Erythroblast (primary cell): ENCODE measurements around the gene PLXNA1.

ENCODE experiments used
- DNase-seq, 2 experiments: peaks; one replicate each; lab custom pipeline; 2025; lab: John Stamatoyannopoulos, UW
- GATA1 ChIP-seq: IDR thresholded peaks from 2 replicates; pipeline ENCODE4 v1.6.1; 2011; ENCODE audit warnings: low read depth, mild to moderate bottlenecking, control low read depth, low read length, moderate library complexity
- POLR2A ChIP-seq: IDR thresholded peaks from 2 replicates; pipeline ENCODE4 v1.6.1; 2011; ENCODE audit warnings: mild to moderate bottlenecking, low read length

Gene PLXNA1

DNA sequence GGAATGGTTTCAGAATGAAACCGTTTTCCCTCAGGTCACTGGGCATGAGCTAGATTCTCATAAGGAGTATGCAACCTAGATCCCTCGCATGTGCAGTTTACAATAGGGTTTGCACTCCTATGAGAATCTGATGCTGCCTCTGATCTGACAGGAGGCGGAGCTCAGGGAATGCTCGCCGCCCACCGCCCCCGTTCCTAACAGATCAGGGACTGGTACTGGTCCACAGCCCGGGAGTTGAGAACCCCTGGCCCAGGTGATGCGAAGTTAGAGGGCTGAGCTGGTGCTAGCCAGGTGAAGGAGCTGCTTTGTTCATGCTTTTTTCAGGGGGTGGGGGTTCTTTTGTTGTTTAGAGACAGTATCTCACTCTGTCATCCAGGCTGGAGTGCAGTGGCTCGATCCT lies 15.5 kb upstream of the PLXNA1 start:
- DNase-seq = no peak
- TF ChIP-seq GATA1 = no peak
- TF ChIP-seq POLR2A = no peak

DNA sequence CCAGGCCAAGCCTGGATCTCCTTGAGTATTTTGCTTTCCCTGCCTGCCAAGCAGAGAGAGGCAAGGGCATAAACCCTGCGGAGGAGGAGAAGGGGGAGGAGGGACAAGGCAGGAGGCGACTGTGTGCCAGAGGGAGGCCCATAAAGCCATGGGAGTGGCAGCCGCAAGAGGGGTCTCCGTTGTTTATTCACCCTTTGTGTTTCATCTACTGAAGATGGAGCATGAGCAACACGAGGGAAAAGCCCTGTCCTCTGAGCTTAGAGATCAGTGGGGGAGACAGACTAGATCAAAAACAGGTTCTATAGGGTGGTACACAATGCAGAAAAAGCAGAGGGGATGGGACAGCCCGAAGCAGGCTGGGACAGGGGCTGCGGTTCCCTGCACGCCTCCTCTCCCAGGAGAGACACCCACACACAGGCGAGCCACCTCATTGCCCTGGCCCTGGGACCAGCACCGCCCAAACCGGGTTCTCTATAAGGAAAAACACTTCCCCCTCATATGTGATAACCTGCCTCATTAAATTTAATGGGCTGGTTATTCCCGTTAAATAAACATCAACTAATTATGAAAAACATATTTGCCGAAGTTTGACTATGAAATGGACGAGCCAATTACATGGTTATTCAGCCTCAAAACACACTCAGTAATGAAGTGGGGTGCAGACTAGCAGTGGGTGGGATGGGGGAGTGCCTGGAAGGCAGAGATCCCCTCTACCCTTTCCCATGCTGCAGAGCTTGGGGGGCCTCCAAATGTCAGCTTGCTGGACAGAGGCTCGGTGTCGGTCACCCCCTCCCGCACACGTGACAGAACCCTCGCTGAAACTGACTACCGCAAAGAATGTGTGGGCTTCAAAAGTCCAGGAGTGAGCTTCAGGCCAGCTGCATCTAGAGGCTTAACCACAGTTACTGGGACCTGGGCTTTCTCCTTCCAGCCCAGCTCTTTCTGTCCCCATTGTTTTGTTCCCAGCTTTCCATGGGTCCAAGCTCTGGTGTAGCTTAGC lies 14.2 kb upstream of the PLXNA1 start:
- no peak for TF ChIP-seq GATA1
- TF ChIP-seq POLR2A = no peak
- DNase-seq = no peak

DNA sequence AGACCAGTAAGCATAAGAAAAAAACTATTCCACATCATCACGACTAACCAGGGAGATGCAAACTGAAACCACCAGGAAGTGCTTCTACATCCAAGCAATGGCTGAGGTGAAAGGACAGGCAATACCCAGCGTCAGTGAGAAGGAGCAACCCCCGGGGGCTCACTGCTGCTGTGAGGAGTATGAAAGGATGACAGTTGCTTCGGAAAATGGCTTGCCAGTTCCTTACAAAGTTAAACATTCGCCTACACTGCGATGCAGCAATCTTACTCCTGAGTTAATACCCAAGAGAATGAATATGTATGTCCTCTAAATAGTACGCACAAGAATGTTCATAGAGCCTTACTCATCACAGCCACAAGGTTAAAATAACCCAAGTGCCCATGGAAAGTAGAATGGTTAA lies 13.3 kb upstream of the PLXNA1 start:
- no peak for DNase-seq
- no peak for TF ChIP-seq POLR2A
- no peak for TF ChIP-seq GATA1

DNA sequence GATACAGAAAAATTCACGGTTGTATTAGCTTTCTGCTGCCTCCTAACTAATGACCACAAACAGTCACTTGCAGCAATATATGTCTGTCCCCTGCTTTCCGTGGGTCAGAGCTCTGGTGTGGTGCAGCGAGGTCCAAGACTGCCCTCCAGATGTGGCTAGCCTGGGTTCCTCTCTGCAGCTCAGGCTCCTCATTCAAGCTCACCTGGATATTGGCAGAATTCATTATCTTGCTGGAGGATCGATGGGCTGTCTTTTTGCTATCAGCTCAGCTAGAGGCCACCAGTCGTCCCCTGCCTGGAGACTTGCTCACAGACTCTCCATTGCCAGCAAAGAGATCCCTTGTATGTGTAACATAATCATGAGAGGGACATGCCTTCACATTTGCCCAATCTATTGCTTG lies 12.8 kb upstream of the PLXNA1 start:
- TF ChIP-seq GATA1 (no peak), POLR2A (no peak)
- DNase-seq = no peak

DNA sequence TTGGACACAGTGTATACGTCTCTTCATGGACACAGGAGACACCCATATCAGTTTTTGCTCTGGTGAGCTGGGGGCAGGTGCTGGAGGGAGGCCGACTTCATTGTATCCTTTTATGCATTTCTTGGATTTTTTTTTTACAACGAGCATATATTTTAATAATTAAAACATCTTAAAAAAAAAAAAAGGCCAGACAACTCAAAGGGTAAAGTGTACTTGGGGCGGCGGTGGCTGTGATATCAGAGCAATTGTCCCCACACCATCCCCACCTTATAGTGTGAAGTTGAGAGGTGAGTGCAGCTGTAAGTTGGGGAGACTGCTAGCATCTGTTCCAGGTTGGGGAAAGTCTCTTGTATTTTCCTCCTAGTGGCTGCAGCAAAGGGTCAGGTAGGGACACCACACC lies 12.0 kb upstream of the PLXNA1 start:
- DNase-seq = no peak
- TF ChIP-seq POLR2A (no peak), GATA1 (no peak)

DNA sequence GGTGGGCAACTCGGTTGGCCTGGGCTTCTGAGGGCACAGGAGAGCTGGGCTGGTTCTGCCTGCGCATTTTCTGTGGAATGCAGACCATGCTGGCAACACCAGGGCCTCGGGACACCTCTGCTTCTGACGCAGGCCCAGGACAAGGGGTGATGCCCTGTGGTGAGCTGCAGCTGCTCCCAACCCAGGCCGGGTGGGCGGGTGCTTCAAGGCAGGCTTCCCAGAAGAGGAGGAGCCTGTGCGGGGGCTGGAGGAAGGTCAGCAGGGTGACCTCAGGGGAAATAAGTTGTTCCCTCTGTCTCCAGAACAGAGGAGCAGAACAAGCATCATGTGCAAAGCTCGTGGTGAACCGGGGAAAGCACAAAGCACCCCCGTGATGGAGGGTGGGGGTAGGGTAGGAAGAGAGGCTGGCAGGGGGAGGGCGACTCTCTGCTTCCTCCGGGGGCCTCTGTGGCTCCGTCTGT lies 11.0 kb upstream of the PLXNA1 start:
- TF ChIP-seq GATA1 = no peak
- no peak for TF ChIP-seq POLR2A
- no peak for DNase-seq

DNA sequence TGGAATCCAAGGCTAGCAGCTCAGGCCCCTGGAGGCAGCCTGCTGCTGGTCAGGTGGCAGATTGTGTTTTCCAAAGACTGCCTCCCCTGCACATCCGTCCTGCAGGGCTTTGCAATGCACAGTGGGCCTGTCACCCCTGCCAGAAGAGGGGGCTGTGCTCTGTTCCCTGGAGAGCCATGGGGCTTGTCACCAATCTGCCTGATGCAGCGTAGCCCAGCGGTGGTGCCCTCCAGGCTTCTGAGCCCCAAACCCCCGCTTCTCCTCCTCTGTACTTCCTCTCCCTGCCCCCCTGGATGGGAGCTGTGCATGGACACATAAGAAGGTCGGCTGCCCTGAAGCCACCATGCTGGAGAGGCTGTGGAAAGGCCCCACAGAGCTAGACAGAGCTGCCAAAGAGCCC lies 10.0 kb upstream of the PLXNA1 start:
- no peak for DNase-seq
- TF ChIP-seq GATA1 = no peak
- no peak for TF ChIP-seq POLR2A

DNA sequence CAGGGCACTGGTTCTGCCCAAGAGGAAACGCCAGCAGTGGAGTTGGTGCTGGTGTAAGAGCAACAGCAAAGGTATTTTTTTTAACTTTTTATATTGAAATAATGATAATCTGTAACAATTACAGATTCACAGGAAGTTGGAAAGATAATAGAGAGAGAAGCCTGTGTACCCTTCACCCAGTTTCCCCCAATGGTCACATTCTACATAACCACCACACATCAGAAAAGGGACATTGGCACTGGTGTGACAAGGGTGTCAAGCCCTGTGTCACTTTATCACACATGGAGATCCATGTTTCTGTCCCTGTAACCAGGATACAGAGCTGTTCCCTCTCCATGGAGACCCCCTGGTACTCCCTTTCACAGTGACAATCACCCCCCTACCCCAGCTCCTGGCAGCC lies 9.1 kb upstream of the PLXNA1 start:
- DNase-seq = no peak
- TF ChIP-seq POLR2A (no peak), GATA1 (no peak)

DNA sequence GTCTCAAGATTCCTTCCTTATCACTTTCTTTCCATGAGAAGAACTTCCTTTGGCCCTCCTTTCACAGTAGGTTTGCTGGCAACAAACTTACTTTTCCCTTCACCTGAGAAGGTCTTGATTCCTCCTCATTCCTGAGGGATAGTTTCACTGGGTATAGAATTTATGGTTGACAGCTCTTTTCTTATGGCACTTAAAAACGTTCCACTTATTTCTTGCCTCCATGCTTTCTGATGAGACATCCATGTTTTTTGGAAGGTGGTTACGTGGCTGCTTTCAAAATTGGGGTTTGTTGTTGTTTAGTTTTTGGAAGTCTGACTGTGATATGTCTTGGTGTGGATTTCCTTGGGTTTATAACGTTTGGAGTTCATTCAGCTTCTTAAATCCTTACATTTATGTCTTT lies 8.2 kb upstream of the PLXNA1 start:
- no peak for DNase-seq
- TF ChIP-seq GATA1 = no peak

DNA sequence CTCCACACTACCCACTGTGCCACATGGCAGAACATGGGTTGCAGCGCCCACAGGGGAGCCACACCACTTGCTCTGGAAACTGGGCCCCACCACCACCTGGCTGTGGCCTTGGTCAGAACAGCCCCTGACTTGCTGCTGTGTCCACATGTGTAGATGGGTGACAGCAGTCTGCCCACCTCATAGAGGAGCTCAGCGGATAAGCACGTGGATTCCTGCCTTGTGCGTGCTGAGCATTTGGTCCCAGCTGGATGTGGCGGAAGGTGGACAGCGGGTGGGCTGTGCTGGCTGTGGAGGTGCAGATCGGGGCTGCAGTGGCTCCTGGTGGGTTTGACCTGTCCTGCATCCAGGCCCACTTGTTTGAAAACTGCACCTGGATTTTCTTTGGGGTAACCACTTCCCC lies 6.0 kb upstream of the PLXNA1 start:
- no peak for TF ChIP-seq GATA1
- no peak for TF ChIP-seq POLR2A
- no peak for DNase-seq

DNA sequence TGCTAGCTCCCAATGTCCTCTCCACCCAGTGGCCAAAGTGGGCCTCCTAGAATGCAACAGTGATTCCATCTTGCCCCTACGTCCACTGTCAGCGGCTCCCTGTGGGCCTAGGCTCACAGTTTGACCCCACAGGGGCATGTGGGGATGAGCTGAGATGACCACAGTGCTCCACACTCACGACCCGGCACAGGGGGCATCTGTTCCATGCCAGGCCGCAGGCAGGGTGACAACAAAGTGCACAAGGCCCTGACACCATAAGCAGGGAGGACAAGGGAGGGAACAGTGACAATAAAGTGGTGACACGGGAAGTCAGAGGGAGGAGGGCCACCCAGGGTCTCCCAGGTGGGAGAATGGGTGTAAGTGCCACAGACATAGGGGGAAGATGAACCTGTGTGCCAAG lies 5.1 kb upstream of the PLXNA1 start:
- no peak for DNase-seq
- no peak for TF ChIP-seq GATA1
- no peak for TF ChIP-seq POLR2A

DNA sequence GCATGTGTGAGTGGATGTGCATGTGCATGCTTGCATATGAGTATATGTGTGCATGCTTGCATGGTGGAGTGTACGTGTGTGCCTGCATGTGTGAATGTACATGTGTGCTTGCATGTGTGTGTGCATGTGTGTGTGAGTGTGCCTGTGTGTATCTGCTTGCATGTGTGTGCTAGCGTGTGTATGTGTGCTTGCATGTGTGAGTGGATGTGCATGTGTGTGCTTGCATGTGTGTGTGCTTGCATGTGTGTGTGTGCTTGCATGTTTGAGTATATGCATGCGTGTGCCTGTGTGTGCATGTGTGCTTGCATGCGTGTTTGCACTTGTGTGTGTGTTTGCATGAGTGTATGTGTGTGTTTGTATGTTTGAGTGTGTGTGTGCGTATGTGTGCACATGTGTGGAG lies 4.6 kb upstream of the PLXNA1 start:
- TF ChIP-seq GATA1 (no peak), POLR2A (no peak)
- DNase-seq = no peak

DNA sequence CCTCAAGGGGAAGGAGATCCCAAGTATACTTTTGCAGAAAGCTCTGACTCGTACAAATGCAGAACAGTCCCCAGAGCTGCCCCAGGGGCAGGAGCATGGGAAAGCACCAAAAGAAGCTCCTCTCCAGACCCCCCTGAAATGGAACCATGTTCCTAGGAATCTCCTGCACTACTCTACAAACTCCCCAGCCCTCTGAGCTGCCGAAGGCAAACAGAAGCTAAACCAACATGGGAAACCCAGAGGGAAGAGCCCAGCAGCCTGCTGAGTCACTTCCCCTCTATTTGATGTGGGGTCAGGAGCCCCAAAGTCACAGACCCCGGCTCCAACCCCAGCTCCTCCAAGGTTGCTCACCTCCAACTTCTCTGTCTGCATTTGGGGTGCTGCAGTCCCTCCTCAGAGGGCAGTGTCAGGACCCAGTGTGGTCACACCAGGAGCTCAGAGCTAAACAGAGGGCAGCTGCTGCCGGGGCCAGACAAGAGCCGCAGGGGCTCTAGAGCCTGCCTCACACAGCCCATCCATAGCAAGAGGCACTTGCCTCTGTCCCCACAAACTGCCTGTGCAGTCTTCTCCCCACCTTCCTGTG lies 3.8 kb upstream of the PLXNA1 start:
- TF ChIP-seq POLR2A = no peak
- TF ChIP-seq GATA1 = no peak
- no peak for DNase-seq

DNA sequence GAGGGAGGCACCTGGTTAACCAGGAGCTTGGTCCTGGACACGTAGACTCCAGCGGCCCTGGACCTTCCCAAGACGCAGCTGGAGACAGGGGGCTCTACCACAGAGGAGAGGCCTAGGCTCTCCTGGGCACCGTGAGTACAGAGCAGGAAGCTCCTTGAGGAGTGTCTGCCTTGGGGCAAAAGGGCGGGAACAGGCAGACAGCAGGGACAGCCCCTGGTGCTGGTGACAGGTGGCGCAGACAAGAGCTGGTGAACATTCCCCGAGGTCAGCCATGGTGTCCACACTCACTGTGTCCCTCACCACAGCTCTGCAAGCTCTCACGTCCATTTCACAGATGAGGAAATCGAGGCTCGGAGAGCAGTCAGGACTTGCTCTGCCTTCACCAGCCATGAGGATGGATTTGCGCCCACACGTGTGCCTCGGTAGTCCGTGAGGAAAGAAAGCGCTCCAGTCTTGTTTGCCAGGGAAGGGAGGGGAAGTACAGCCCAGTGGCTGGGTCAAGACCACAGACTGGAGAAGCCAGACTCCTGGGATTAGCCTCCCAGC lies 2.6 kb upstream of the PLXNA1 start:
- no peak for DNase-seq
- TF ChIP-seq POLR2A (no peak), GATA1 (no peak)
